GM19043 (cell line): ENCODE data around the gene ING4.

ENCODE experiments used
- ATAC-seq: cut with Tn5 transposase; IDR thresholded peaks from one replicate; pipeline ENCODE4 v1.9.1; 2021; ENCODE audit warnings: low read depth; ENCODE audit not compliant: unreplicated experiment

The ING4 gene

GRCh38 chr12:6639151-6639801 is 23.6 kb downstream of the ING4 start:
- no peak for ATAC-seq

GRCh38 chr12:6638305-6638704 is 24.6 kb downstream of the ING4 start:
- no peak for ATAC-seq

DNA sequence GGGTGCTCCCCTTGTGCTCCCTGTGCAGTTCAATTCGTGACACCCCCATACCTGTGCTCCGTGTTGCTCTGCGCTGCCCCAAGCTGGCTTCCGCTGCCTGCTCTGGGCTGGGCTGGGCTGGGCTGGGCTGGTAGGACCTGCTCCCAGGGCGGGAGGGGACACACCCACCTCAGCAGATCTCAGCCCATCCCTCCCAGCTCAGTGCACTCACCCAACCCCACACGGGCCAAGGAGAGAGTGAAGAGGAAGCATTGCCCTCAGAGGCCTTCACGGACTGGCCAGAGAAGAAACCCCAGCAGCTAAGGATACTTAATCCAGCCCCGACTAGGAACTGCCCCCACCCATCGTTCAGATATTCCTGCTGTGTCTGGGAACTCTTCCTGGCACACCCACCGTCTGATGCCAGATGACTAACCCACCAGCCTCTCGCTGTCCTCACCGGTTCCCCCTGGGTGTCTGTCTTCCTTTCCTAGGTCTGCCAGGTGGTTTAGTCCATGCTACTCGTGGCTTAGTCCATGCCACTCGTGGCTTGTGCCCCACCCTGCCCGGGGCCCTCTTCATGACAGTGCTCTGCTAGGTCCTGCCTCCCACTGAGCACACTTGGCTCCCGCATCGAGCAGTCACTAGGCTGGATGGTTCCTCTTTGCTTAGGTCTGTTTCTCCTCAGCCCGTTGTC is 26.9 kb downstream of the ING4 start, which contains the start of gene LPAR5:
TSS of gene LPAR5 (minus strand) at position 104 of the 676 bp plus-strand sequence. CDS start 14,711 bp downstream, outside the sequence.
- no peak for ATAC-seq

DNA sequence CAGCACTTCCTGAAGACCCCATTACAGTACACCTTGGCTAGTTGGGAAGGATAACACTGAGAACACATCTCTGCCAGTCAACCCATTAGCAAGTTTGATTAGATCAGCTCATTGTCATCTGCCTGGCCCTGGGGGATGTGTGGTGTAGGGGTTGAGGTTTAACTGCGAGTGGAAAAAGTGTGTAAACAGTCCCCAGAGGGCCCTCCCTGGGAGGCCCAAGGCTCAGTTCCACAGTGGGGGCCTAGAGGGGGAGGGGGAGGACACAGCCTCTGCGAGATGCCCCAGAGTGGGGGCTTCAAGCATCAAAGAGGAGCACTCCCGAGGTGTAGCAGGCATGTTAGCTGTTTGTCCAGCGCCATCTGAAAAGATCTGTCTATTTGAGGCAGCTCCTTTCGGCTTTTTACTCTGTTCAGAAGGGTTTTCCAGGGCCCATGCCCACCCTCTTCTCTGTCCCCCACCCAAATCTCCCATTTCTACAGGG is 27.5 kb downstream of the ING4 start:
- no peak for ATAC-seq

DNA sequence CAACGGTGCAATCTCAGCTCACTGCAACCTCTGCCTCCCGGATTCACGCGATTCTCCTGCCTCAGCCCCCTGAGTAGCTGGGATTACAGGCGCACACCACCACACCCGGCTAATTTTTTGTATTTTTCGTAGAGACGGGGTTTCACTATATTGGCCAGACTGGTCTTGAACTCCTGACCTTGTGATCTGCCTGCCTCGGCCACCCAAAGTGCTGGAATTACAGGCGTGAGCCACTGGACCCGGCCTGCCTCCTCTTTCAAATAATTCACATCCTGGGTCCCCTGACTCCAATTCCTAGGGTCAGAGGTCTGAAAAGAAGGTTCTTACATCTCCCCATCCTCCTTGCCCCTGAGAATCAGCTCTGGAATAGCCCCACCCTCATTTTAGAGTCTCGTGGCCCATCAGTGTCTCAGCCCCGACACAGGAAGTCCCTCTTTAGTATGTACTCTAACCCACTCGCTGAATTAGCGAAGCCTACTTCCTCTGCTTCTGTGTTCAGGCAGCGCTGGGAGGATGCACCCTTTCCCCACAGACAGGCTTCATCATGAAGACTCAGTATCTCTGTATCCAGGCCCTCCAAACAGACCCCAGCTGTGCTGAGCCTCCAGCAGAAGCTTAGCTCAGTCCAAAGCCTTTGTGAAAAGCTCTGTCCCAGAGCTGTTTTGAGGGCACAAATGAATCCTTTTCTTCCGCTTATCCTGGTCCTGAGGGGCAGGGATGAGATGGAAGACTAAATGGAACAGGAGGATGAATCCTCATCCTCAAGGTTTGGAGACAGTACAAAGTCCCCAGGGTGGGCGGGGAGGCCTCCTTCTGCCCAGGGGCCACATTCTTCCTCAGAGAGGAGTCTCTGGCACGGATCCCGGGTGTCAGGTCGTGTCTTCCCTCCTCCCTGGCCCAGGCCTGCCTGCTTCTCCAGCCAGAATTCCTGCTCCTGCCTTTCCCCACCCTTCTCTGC is 30.6 kb downstream of the ING4 start:
- peak; percentile 67 for ATAC-seq

DNA sequence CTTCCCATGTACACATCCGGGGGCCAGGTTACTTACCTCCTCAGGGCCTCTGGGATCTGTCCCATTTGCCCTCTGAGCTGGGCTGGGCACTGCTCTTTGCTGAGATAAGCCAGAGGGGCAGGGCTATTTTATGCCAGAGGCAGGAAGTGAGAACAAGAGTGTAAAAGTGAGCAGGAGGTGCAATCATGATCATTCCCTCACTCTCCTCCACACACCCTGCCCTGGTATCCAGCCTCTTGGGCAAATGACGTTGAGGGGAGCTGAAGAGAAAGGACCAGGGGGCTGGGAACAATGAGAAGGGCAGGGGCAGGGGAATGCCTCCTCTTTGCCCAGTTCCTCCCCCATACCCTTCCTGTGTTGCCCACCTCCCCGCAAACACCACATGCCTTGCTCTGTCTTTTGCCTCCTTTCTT is 31.4 kb downstream of the ING4 start:
- ATAC-seq: no peak

DNA sequence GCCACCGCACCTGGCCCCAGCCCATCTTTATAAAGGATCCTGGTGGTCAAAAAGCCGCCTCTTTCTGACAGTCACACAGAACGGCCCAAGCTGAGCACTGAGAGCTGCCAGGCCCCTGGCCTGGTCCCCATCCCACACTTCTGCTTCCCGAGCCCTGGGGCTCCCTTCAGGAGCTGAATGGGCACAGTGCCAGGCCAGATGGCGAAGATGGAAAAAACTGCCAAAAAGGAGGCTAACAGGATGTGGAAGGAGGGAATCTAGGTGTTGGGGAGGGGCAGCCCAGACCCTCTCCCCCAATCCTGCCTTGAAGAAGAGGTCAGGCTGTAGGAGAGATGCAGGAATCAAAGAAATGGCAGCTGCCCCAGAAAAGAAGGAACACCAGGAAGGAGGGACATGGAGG is 32.2 kb downstream of the ING4 start:
- no peak for ATAC-seq

GRCh38 chr12:6627616-6628015 is 35.3 kb downstream of the ING4 start:
- ATAC-seq: no peak

GRCh38 chr12:6626654-6627283 is 36.1 kb downstream of the ING4 start:
- no peak for ATAC-seq

GRCh38 chr12:6620885-6621274 is 42.0 kb downstream of the ING4 start:
- no peak for ATAC-seq

DNA sequence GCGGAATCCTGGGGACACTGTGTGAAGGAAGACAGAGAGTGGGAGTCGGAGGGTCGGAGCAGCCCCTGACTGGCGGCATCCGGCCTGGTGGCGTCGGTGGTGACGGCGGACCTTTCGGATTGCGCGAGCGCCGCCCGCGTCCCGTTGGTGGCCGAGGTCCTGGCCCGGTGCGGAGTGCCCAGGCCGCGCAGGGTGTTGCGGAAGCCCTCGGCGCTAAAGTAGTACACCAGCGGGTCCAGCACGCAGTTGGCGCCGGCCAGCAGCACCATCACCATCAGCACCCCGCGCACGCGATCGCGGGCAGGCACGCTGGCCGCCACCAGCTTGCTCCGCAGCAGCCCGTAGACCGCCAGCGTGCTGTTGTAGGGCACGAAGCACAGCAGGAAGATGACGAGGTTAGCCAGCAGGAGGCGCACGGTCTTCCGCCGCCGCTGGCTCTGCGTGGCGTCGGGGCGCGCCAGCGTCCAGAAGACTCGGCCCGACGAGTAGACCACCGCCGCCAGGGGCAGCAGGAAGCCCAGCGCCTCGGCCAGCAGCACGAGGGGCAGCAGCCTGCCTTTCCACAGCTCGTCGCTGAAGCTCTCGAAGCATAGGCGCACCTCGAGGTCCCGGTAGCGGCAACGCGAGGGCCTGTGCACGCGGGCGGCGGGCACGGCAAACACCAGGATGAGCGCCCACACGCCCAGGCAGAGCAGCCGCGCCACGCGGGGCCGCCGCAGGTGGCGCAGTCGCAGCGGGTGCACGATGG is 42.6 kb downstream of the ING4 start:
- no peak for ATAC-seq

GRCh38 chr12:6618483-6619225 is 44.3 kb downstream of the ING4 start:
- ATAC-seq: no peak

DNA sequence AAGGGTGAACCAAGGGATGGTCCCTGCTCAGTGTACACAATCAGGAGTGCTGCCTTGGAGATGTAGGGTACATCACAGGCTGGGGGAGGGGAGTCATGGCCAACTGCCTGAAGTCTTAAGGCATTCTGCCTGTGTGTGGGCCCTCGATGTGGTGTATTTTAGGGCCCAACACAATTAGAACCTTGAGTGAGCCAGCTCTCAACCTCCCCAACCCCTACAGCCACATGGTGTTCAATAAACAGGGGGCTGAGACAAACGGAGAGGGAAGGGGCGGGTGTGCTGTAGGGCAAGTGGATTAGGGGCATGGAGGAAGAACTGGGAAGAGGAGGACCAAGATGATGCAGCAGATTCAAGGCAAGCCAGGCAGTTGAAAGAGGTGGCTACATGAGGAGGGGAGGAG is 47.1 kb downstream of the ING4 start:
- no peak for ATAC-seq

- ATAC-seq: no peak
Measured at GRCh38 chr12:6614513-6615172, 48.3 kb downstream of the ING4 start.

GRCh38 chr12:6613776-6614512 is 49.0 kb downstream of the ING4 start:
- no peak for ATAC-seq

GRCh38 chr12:6613015-6613775 is 49.7 kb downstream of the ING4 start:
- ATAC-seq: no peak

GRCh38 chr12:6612652-6613014 is 50.3 kb downstream of the ING4 start:
- ATAC-seq: no peak
